Activated T-helper 1 cell treated with Interleukin-2 at 50 U/mL for 16 hours (primary cell): ENCODE results near the gene STX8.
"Not testable (repeated sequence)": the region's sequence is repeated elsewhere in the genome, so short reads cannot be mapped to it uniquely, and the experiment has no call there.

ENCODE experiments used
- DNase-seq: peaks from one replicate; pipeline ENCODE4 v3.0.0-alpha.2; 2020; ENCODE audit warnings: low read depth

STX8 gene

GRCh38 chr17:9554715-9555114 lies 20.9 kb downstream of the STX8 start:
- not testable (repeated sequence) for DNase-seq

- no peak for DNase-seq
These were observed 22.0 kb downstream of the STX8 start for GRCh38 chr17:9553596-9553995.

GRCh38 chr17:9553181-9553580 lies 22.4 kb downstream of the STX8 start:
- DNase-seq = no peak

GRCh38 chr17:9549215-9549614 lies 26.4 kb downstream of the STX8 start:
- DNase-seq = no peak

- DNase-seq = no peak
These were observed 31.4 kb downstream of the STX8 start for GRCh38 chr17:9544221-9544620.

GRCh38 chr17:9541718-9542117 lies 33.9 kb downstream of the STX8 start:
- no peak for DNase-seq

GRCh38 chr17:9538626-9539025 lies 37.0 kb downstream of the STX8 start:
- DNase-seq = no peak

GRCh38 chr17:9537177-9537776 lies 38.3 kb downstream of the STX8 start:
- DNase-seq = no peak

- DNase-seq = no peak
These were observed 39.6 kb downstream of the STX8 start for GRCh38 chr17:9536061-9536460.

- no peak for DNase-seq
These were observed 42.2 kb downstream of the STX8 start for GRCh38 chr17:9533441-9533840.

GRCh38 chr17:9532715-9533114 lies 42.9 kb downstream of the STX8 start:
- no peak for DNase-seq

- no peak for DNase-seq
These were observed 44.6 kb downstream of the STX8 start for GRCh38 chr17:9531034-9531433.

GRCh38 chr17:9529033-9529700 lies 46.5 kb downstream of the STX8 start:
- no peak for DNase-seq

- DNase-seq = no peak
These were observed 47.8 kb downstream of the STX8 start for GRCh38 chr17:9527788-9528187.

- no peak for DNase-seq
These were observed 53.5 kb downstream of the STX8 start for GRCh38 chr17:9522074-9522473.

- DNase-seq = no peak
These were observed 54.6 kb downstream of the STX8 start for GRCh38 chr17:9521062-9521461.

- DNase-seq = no peak
These were observed 55.0 kb downstream of the STX8 start for GRCh38 chr17:9520649-9521048.

- DNase-seq = no peak
These were observed 55.9 kb downstream of the STX8 start for GRCh38 chr17:9519583-9520272.

GRCh38 chr17:9517396-9517795 lies 58.2 kb downstream of the STX8 start:
- no peak for DNase-seq

- DNase-seq = no peak
These were observed 62.4 kb downstream of the STX8 start for GRCh38 chr17:9513266-9513665.

GRCh38 chr17:9512323-9513168 lies 63.1 kb downstream of the STX8 start:
- no peak for DNase-seq

GRCh38 chr17:9509236-9509816 lies 66.3 kb downstream of the STX8 start:
- no peak for DNase-seq
